Measurements from ENCODE around the gene TAF11L9. TPM values are rescaled to one million over a fixed set of nuclear protein-coding genes. Genes with fewer than 3 reads are reported as not detected.

The TAF11L9 gene
- total and polyA plus RNA-seq, 2 of the 8 experiments (the other 6 are each of a cell fraction or from before 2014, with no cell fraction given), result not detected

DNA sequence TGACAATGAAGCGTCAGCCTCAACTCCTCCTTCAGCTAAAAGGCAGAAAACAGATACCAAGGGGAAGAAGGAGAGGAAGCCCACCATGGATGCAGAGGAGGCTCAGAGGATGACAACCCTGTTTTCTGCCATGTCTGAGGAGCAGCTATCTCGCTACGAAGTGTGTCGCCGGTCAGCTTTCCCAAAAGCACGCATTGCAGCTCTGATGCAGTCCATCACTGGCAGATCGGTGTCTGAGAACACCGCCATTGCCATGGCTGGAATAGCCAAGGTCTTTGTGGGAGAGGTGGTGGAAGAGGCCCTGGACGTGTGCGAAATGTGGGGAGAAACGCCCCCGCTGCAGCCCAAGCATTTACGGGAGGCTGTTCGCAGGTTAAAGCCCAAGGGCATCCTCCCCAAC lies 10.8 kb upstream of the TAF11L9 start:
- Histone ChIP-seq H3K4me3 (ENCODE audit: extremely low read depth in 1 of 4, insufficient read depth in 2 of 4, low read depth in 3 of 4, low read length in 4 of 4) (no peak overlapping the region), H3K79me1 (ENCODE audit: low read depth, low read length) (no peaks in the 10 kb centered on the region), H3K9me3 (ENCODE audit: insufficient read depth in 2 of 2, low read depth in 1 of 2, low read length in 1 of 2) (no peaks in the 10 kb centered on the region), H3K18ac (ENCODE audit: extremely low read depth, low read length) (no peak overlapping the region), H3K27me3 (replicated peaks in 1 of 4; ENCODE audit: control insufficient read depth in 3 of 4, extremely low read depth in 1 of 4, insufficient read depth in 3 of 4, low read length in 3 of 4) (no peaks in the 10 kb centered on the region), H3K14ac (ENCODE audit: insufficient read length) (no peak overlapping the region), H3K4me1 (replicated peaks in 1 of 4; ENCODE audit: control insufficient read depth in 3 of 4, insufficient read depth in 4 of 4, low read length in 3 of 4) (no peaks in the 10 kb centered on the region), H3K56ac (replicated peaks; ENCODE audit: insufficient read length, low read depth, low read length) (no peak overlapping the region), H4K91ac (replicated peaks; ENCODE audit: insufficient read length, low read length) (no peak overlapping the region), H3K23me2 (ENCODE audit: low read depth, low read length) (no peaks in the 10 kb centered on the region), H4K8ac (ENCODE audit: extremely low read depth, insufficient read depth, low read length) (no peak overlapping the region), H3K36me3 (ENCODE audit: control insufficient read depth in 2 of 4, insufficient read depth in 4 of 4, low read length in 3 of 4) (no peaks in the 10 kb centered on the region), H3K4me2 (ENCODE audit: insufficient read depth in 1 of 2, low read depth in 2 of 2, low read length in 2 of 2) (no peak overlapping the region), H2BK120ac (replicated peaks; ENCODE audit: low read depth, low read length) (no peak overlapping the region), H3K23ac (ENCODE audit: insufficient read length) (no peak overlapping the region), H3K79me2 (ENCODE audit: control insufficient read depth in 1 of 2, insufficient read depth in 2 of 2, low read length in 2 of 2) (no peaks in the 10 kb centered on the region), H3K27ac (ENCODE audit: low read depth, low read length) (no peak overlapping the region), H3K9ac (replicated peaks in 1 of 4; ENCODE audit: extremely low read depth in 1 of 4, low read depth in 3 of 4, low read length in 3 of 4) (no peak overlapping the region), H4K5ac (ENCODE audit: insufficient read length, low read depth, low read length) (no peak overlapping the region), H2BK12ac (ENCODE audit: low read depth, low read length) (no peak overlapping the region), H2BK15ac (ENCODE audit: low read length) (no peak overlapping the region), H2AK5ac (ENCODE audit: low read depth, low read length) (no peak overlapping the region), H3K4ac (replicated peaks; ENCODE audit: insufficient read length, low read depth, low read length) (no peak overlapping the region), H2BK20ac (ENCODE audit: low read length) (no peak overlapping the region), H4K20me1 (replicated peaks in 1 of 2; ENCODE audit: control insufficient read depth in 1 of 2, insufficient read depth in 2 of 2, low read length in 2 of 2) (no peaks in the 10 kb centered on the region), H2AFZ (ENCODE audit: low read length) (no peak overlapping the region), H2BK5ac (ENCODE audit: low read depth, low read length) (no peak overlapping the region)
- CTCF ChIA-PET (ENCODE audit: partially characterized antibody), result no interaction called here
- DNase-seq (ENCODE audit: low read depth in 1 of 2, low spot score in 2 of 2) (no peak), FAIRE-seq (no peak)
- POLR2A ChIA-PET (ENCODE audit: partially characterized antibody), result no interaction called here
- WGBS, 2 experiments (ENCODE audit: extremely low coverage in 1 of 2, insufficient coverage in 1 of 2, insufficient read length in 1 of 2, insufficient replicate concordance in 2 of 2, low coverage in 1 of 2, low lambda C conversion rate in 2 of 2, missing lambda C conversion rate in 1 of 2), result 96% methylated on average over 14 of the region's 14 CpGs; no CpG with 5 or more reads in 1 of the 2 experiments
- TF ChIP-seq, protein P1, sequence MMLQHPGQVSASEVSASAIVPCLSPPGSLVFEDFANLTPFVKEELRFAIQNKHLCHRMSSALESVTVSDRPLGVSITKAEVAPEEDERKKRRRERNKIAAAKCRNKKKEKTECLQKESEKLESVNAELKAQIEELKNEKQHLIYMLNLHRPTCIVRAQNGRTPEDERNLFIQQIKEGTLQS (IDR thresholded peaks at IDR 0.05; ENCODE audit: insufficient read depth, low read depth, low read length), result no peak
- TF ChIP-seq KDM4A (IDR thresholded peaks at IDR 0.05; ENCODE audit: low read depth, low read length, severe bottlenecking) (no peak), CEBPB (IDR thresholded peaks at IDR 0.05; ENCODE audit: low read depth, low read length) (no peak), POLR2AphosphoS5 (IDR thresholded peaks at IDR 0.05; ENCODE audit: low read depth, low read length) (no peak), SUZ12 (IDR thresholded peaks at IDR 0.05; ENCODE audit: low read length) (no peak), JUN (IDR thresholded peaks at IDR 0.05; ENCODE audit: low read depth, low read length) (no peak), HDAC2 (IDR thresholded peaks at IDR 0.05; ENCODE audit: borderline replicate concordance in 1 of 2, low read depth in 2 of 2, low read length in 2 of 2) (no peak), FOSL1 (IDR thresholded peaks at IDR 0.05; ENCODE audit: insufficient read depth, low read depth, low read length) (no peak), CHD2 (IDR thresholded peaks at IDR 0.05; ENCODE audit: low read length) (no peak), SIRT6 (IDR thresholded peaks at IDR 0.05; ENCODE audit: low read length) (no peak), EGR1 (IDR thresholded peaks at IDR 0.05; ENCODE audit: borderline replicate concordance, low read depth, low read length) (no peak), SIN3A (conservative IDR thresholded peaks at IDR 0.05 in 1 of 2, IDR thresholded peaks at IDR 0.05 in 1 of 2; ENCODE audit: low read depth in 1 of 2, low read length in 2 of 2) (no peak), TEAD4 (IDR thresholded peaks at IDR 0.05; ENCODE audit: low read depth, low read length) (no peak)
- TF ChIP-seq, protein P2, sequence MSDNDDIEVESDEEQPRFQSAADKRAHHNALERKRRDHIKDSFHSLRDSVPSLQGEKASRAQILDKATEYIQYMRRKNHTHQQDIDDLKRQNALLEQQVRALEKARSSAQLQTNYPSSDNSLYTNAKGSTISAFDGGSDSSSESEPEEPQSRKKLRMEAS (IDR thresholded peaks at IDR 0.05), result no peak

Measured in H1 (cell line).